HEK293 (cell line): ENCODE data around the gene ZNF367.

Experiments used
- KLF1 ChIP-seq: fragments of 450-650 bp; formaldehyde crosslinking; IDR thresholded peaks from 2 replicates; pipeline ENCODE4 v1.5.1; 2016; ENCODE audit warnings: missing biosample characterization, missing genetic modification characterization
- KLF16 ChIP-seq: fragments of 450-650 bp; formaldehyde crosslinking; IDR thresholded peaks from 2 replicates; pipeline ENCODE4 v1.5.1; 2017; ENCODE audit warnings: missing biosample characterization, missing genetic modification characterization
- SCRT2 ChIP-seq: fragments of 450-650 bp; formaldehyde crosslinking; IDR thresholded peaks from 2 replicates; pipeline ENCODE4 v1.5.1; 2016; ENCODE audit warnings: missing biosample characterization, missing genetic modification characterization
- SP2 ChIP-seq: fragments of 450-650 bp; formaldehyde crosslinking; IDR thresholded peaks from 2 replicates; pipeline ENCODE4 v1.5.1; 2016; ENCODE audit warnings: missing biosample characterization, missing genetic modification characterization
- ZBTB26 ChIP-seq: fragments of 450-650 bp; formaldehyde crosslinking; optimal IDR thresholded peaks from 2 replicates; pipeline ENCODE3; 2016; ENCODE audit warnings: missing biosample characterization, mild to moderate bottlenecking, missing genetic modification characterization
- ZNF398 ChIP-seq: fragments of 450-650 bp; formaldehyde crosslinking; IDR thresholded peaks from 2 replicates; pipeline ENCODE4 v1.5.1; 2017; ENCODE audit warnings: missing biosample characterization, missing genetic modification characterization
- ZNF549 ChIP-seq: fragments of 450-650 bp; IDR thresholded peaks from 2 replicates; pipeline ENCODE4 v1.5.1; 2018; ENCODE audit warnings: missing biosample characterization, missing genetic modification characterization, mild to moderate bottlenecking, inconsistent platforms, moderate library complexity
- TF ChIP-seq, protein P1 (sequence below): fragments of 450-650 bp; formaldehyde crosslinking; IDR thresholded peaks from 2 replicates; pipeline ENCODE4 v1.5.1; 2016; ENCODE audit warnings: missing biosample characterization, missing genetic modification characterization

- TF ChIP-seq, protein P1, sequence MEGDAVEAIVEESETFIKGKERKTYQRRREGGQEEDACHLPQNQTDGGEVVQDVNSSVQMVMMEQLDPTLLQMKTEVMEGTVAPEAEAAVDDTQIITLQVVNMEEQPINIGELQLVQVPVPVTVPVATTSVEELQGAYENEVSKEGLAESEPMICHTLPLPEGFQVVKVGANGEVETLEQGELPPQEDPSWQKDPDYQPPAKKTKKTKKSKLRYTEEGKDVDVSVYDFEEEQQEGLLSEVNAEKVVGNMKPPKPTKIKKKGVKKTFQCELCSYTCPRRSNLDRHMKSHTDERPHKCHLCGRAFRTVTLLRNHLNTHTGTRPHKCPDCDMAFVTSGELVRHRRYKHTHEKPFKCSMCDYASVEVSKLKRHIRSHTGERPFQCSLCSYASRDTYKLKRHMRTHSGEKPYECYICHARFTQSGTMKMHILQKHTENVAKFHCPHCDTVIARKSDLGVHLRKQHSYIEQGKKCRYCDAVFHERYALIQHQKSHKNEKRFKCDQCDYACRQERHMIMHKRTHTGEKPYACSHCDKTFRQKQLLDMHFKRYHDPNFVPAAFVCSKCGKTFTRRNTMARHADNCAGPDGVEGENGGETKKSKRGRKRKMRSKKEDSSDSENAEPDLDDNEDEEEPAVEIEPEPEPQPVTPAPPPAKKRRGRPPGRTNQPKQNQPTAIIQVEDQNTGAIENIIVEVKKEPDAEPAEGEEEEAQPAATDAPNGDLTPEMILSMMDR (tag by site-specific recombination): no peak
- TF ChIP-seq ZNF549 (no peak), ZNF398 (tag by site-specific recombination) (no peak), ZBTB26 (tag by site-specific recombination) (no peak), SCRT2 (no peak), KLF16 (tag by site-specific recombination) (no peak), KLF1 (no peak), SP2 (tag by site-specific recombination) (no peak)
These were observed 54.8 kb downstream of the ZNF367 start for GRCh38 chr9:96363175-96363967.
